B cell (primary cell): Measurements from ENCODE around the gene IL1RN. TPM values are rescaled to one million over a fixed set of nuclear protein-coding genes. Genes with fewer than 3 reads are reported as not detected.

Experiments used
- ATAC-seq: fragments of 200-7000 bp; cut with Tn5 transposase; one replicate; pipeline ENCODE4 v1.10.0; 2021; ENCODE audit warnings: low read depth, mild to moderate bottlenecking, moderate number of reproducible peaks, moderate library complexity
- CTCF ChIA-PET: fragments of 350-600 bp; sonication (Branson Sonifier 250); formaldehyde crosslinking; loops from one replicate; lab custom pipeline; 2021; ENCODE audit warnings: antibody characterized with exemption, inconsistent platforms; lab: Charles Lee
- POLR2A ChIA-PET: fragments of 350-600 bp; sonication (Branson Sonifier 250); formaldehyde crosslinking; loops from one replicate; lab custom pipeline; 2021; ENCODE audit warnings: antibody characterized with exemption; lab: Charles Lee
- DNase-seq: peaks from one replicate; pipeline ENCODE4 v3.0.0; 2013
- H2AFZ ChIP-seq: 2 replicates; pipeline ENCODE4 v1.6.1; 2012; ENCODE audit warnings: mild to moderate bottlenecking, low read depth, low read length; ENCODE audit not compliant: insufficient read depth, poor library complexity, severe bottlenecking
- H3K27ac ChIP-seq, 2 donors: 1 replicate in 1 of 2; 2 replicates in 1 of 2; pipeline ENCODE4 v1.5.1; 2012 to 2013; ENCODE audit warnings: low read length in 2 of 2, mild to moderate bottlenecking in 2 of 2, moderate library complexity in 1 of 2
- H3K27me3 ChIP-seq, 4 experiments: fragments of 200-600 bp in 1 of 4; sonication (generic) in 1 of 4; replicated peaks in 1 of 4; 1 replicate in 2 of 4; 2 replicates in 2 of 4; pipeline versions ENCODE4 v1.6.1 to v1.7.0; 2013 to 2016; ENCODE audit warnings: low read length in 3 of 4, mild to moderate bottlenecking in 2 of 4, mixed read lengths in 1 of 4, moderate library complexity in 1 of 4; ENCODE audit not compliant: insufficient read depth in 4 of 4, control insufficient read depth in 3 of 4; ENCODE audit errors: control extremely low read depth in 1 of 4
- H3K36me3 ChIP-seq, 2 experiments: replicated peaks in 1 of 2; 1 replicate in 1 of 2; 2 replicates in 1 of 2; pipeline versions ENCODE4 v1.6.1 to v1.7.1; 2013; ENCODE audit warnings: low read length in 1 of 2; ENCODE audit not compliant: insufficient read depth in 2 of 2, control insufficient read depth in 1 of 2; ENCODE audit errors: control extremely low read depth in 1 of 2, extremely low read depth in 1 of 2
- H3K4me1 ChIP-seq, 2 donors: fragments of 200-600 bp in 1 of 2; sonication (generic) in 1 of 2; 1 replicate in 1 of 2; 2 replicates in 1 of 2; pipeline versions ENCODE4 v1.5.1 to v1.6.1; 2013 to 2017; ENCODE audit warnings: low read length in 2 of 2; ENCODE audit not compliant: control insufficient read depth in 2 of 2, insufficient read depth in 2 of 2
- H3K4me2 ChIP-seq: replicated peaks from 2 replicates; pipeline ENCODE3; 2012; ENCODE audit warnings: mild to moderate bottlenecking, low read depth, low read length; ENCODE audit not compliant: poor library complexity, severe bottlenecking
- H3K4me3 ChIP-seq, 5 experiments: fragments of 200-600 bp in 1 of 5; sonication (generic) in 1 of 5; 1 replicate in 3 of 5; 2 replicates in 2 of 5; pipeline versions ENCODE4 v1.5.1 to v1.7.0; 2011 to 2016; ENCODE audit warnings: low read length in 4 of 5, mild to moderate bottlenecking in 4 of 5, low read depth in 2 of 5, control low read depth in 1 of 5, moderate library complexity in 1 of 5; ENCODE audit not compliant: insufficient read depth in 1 of 5; ENCODE audit errors: control extremely low read depth in 1 of 5, extremely low read depth in 1 of 5
- H3K79me2 ChIP-seq: fragments of 200-600 bp; sonication (generic); one replicate; pipeline ENCODE4 v1.6.0; 2016; ENCODE audit warnings: low read length; ENCODE audit not compliant: control insufficient read depth, insufficient read depth
- H3K9ac ChIP-seq: fragments of 200-600 bp; sonication (generic); 2 replicates; pipeline ENCODE4 v1.6.1; 2017; ENCODE audit warnings: mild to moderate bottlenecking, low read length, moderate library complexity
- H3K9me3 ChIP-seq, 3 donors: one replicate each; pipeline versions ENCODE4 v1.6.1 to v1.7.1; 2013; ENCODE audit warnings: low read length in 2 of 3; ENCODE audit not compliant: control insufficient read depth in 2 of 3, insufficient read depth in 1 of 3; ENCODE audit errors: control extremely low read depth in 1 of 3
- H4K20me1 ChIP-seq: 2 replicates; pipeline ENCODE4 v1.6.0; 2012; ENCODE audit warnings: mild to moderate bottlenecking, low read length; ENCODE audit not compliant: insufficient read depth, control insufficient read depth, poor library complexity, severe bottlenecking
- H3K27ac Mint-ChIP-seq: one replicate; pipeline ENCODE4 v1.8.0; 2021; ENCODE audit warnings: mixed read lengths
- H3K27me3 Mint-ChIP-seq: one replicate; pipeline ENCODE4 v1.8.0; 2021; ENCODE audit warnings: mixed read lengths
- H3K4me1 Mint-ChIP-seq: one replicate; pipeline ENCODE4 v1.8.0; 2021; ENCODE audit warnings: mixed read lengths
- H3K4me3 Mint-ChIP-seq: one replicate; pipeline ENCODE4 v1.8.0; 2021; ENCODE audit warnings: mixed read lengths
- H3K9me3 Mint-ChIP-seq: one replicate; pipeline ENCODE4 v1.8.0; 2022; ENCODE audit warnings: mixed read lengths; ENCODE audit not compliant: insufficient read depth
- CTCF ChIP-seq: fragments of 200-600 bp; IDR thresholded peaks from one replicate; pipeline ENCODE4 v1.8.0; 2022; ENCODE audit warnings: antibody characterized with exemption, mild to moderate bottlenecking
- EZH2 ChIP-seq: IDR thresholded peaks from 2 replicates; pipeline ENCODE4 v1.6.1; 2012; ENCODE audit warnings: borderline replicate concordance, low read depth, mild to moderate bottlenecking, moderate library complexity, low read length; ENCODE audit not compliant: insufficient read depth, poor library complexity, severe bottlenecking
- WGBS: methylation state at CpG from one replicate; pipeline ENCODE4 v1.1.5; 2013; ENCODE audit warnings: missing lambda C conversion rate; ENCODE audit not compliant: insufficient coverage; 5-methylcytosine and 5-hydroxymethylcytosine counted together
- intact Hi-C: fragments of 100-400 bp; cut with micrococcal nuclease; formaldehyde crosslinking; loops from one replicate; pipeline ENCODE4 v1.10.0; 2022
- polyA plus RNA-seq: library from polyadenylated mRNA; depleted of rRNA; stranded (reverse); fragments of >200 nt; gene quantifications from 2 replicates; pipeline ENCODE4 v1.2.3, GENCODE V29; 2012
- total RNA-seq, 2 donors: library from RNA; stranded (reverse); fragments of 120-200 nt in 1 of 2; gene quantifications; 1 replicate in 1 of 2; 2 replicates in 1 of 2; pipeline versions ENCODE4 v1.2.3 to v1.2.4, GENCODE V29; 2013 to 2022

IL1RN gene
- total and polyA plus RNA-seq, 2 donors (not counting 1 experiment from before 2014, with no cell fraction given) = 0.79 TPM; not detected in 1

- H3K4me1 ChIP-seq = no peaks in the 10 kb centered on the region
- no peak overlapping the region for H3K4me2 ChIP-seq
- Mint-ChIP-seq H3K27ac (no peak overlapping the region), H3K9me3 (peaks cover 2% of the 10 kb centered on the region), H3K4me1 (no peaks in the 10 kb centered on the region), H3K4me3 (no peak overlapping the region), H3K27me3 (peaks cover 14% of the 10 kb centered on the region)
- H3K79me2 ChIP-seq = no peaks in the 10 kb centered on the region
- H3K9ac ChIP-seq = no peak overlapping the region
- intact Hi-C loops = no loop called here
- no peaks in the 10 kb centered on the region for H4K20me1 ChIP-seq
- no peak overlapping the region for H3K4me3 ChIP-seq
- no peak for TF ChIP-seq EZH2
- TF ChIP-seq CTCF = no peak
- 100% methylated on average over 2 of the region's 3 CpGs for WGBS
- no peak overlapping the region for H3K27ac ChIP-seq
- H3K9me3 ChIP-seq = peaks cover 0 to 10% (median 0%) of the 10 kb centered on the region in 3 donors
- ATAC-seq (no peak), DNase-seq (no peak)
- peaks cover 0 to 3% (median 0%) of the 10 kb centered on the region in 4 experiments for H3K27me3 ChIP-seq
- ChIA-PET CTCF (interaction anchor here (1.5 kb wide), 1 partner anchor 34 kb away, joined by 3 read pairs; no protein-coding TSS in a partner anchor), POLR2A (no interaction called here)
- H3K36me3 ChIP-seq = no peaks in the 10 kb centered on the region
- no peak overlapping the region for H2AFZ ChIP-seq
These were observed 23.3 kb upstream of the IL1RN start for GRCh38 chr2:113104054-113104611.

GRCh38 chr2:113105047-113105785 is 22.2 kb upstream of the IL1RN start:
- no peak overlapping the region for H3K4me2 ChIP-seq
- peaks cover 2% of the 10 kb centered on the region for H3K9me3 Mint-ChIP-seq
- no peak for ATAC-seq
- H3K27ac ChIP-seq = no peak overlapping the region
- no peaks in the 10 kb centered on the region for H4K20me1 ChIP-seq
- 92% methylated on average over 4 of the region's 6 CpGs for WGBS
- H3K27ac Mint-ChIP-seq = no peak overlapping the region
- H3K27me3 ChIP-seq = peaks cover 0 to 3% (median 0%) of the 10 kb centered on the region in 4 experiments
- no peaks in the 10 kb centered on the region for H3K79me2 ChIP-seq
- intact Hi-C loops = no loop called here
- no peak overlapping the region for H3K4me3 ChIP-seq
- H3K4me3 Mint-ChIP-seq = no peak overlapping the region
- no peak for DNase-seq
- no peaks in the 10 kb centered on the region for H3K4me1 Mint-ChIP-seq
- H3K36me3 ChIP-seq = no peaks in the 10 kb centered on the region
- no peak overlapping the region for H3K9ac ChIP-seq
- peaks cover 0 to 10% (median 0%) of the 10 kb centered on the region in 3 donors for H3K9me3 ChIP-seq
- peaks cover 19% of the 10 kb centered on the region for H3K27me3 Mint-ChIP-seq
- TF ChIP-seq EZH2 = no peak
- no peak for TF ChIP-seq CTCF
- H3K4me1 ChIP-seq = no peaks in the 10 kb centered on the region
- CTCF ChIA-PET = interaction anchor here (0.5 to 1.5 kb wide), 2 partner anchors 21 to 32 kb away, joined by 3 read pairs; no protein-coding TSS in a partner anchor
- POLR2A ChIA-PET = no interaction called here
- no peak overlapping the region for H2AFZ ChIP-seq
